Activated CD4-positive, CD25-positive, alpha-beta regulatory T cell (primary cell): ENCODE data around the gene BRD9.
"Not testable (repeated sequence)": the region's sequence is repeated elsewhere in the genome, so short reads cannot be mapped to it uniquely, and the experiment has no call there.

Experiments
- DNase-seq, 4 experiments: peaks; one replicate each; lab custom pipeline; 2025; lab: John Stamatoyannopoulos, UW

BRD9 gene

DNA sequence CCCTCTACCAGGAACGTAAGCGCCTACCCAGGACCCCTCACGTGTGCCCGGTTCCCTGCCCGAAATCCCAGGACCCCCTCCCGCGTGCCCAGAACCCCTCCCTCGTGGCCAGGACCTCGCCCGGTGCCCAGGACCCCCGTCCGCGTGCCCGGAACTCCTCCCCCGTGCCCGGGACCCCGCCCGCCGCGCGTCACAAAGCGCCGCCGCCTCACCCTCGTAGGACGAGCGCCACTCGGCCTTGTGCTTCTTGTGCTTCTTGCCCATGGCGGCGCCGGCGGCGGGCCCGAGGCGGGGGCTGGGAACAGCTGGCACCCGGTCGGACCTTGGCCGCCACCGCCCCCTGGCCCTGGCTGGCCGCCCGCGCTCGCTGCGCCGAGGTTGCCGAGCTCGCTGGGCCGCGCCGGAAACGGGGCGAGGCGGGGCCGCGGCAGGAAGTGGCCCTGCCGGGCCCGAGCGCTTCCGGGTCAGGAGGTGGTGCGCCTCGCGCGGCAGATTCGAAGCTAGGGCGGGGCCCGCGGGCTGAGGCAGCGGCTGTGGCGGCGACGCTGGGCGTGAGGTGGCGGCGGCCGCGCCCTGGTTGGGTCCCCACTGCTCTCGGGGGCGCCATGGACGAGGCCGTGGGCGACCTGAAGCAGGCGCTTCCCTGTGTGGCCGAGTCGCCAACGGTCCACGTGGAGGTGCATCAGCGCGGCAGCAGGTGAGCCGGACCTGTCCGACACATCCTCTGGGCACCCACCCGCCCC is at the start of gene BRD9, which contains the start of gene TRIP13:
TSS of gene BRD9 (minus strand) at position 408 of the 743 bp plus-strand sequence. CDS start at position 264, 144 bp downstream.
TSS of gene TRIP13 (plus strand) at position 491 of the 743 bp plus-strand sequence. CDS start at position 606, 115 bp downstream.
- DNase-seq = peak; percentile 68 to 80 (median 74)

DNA sequence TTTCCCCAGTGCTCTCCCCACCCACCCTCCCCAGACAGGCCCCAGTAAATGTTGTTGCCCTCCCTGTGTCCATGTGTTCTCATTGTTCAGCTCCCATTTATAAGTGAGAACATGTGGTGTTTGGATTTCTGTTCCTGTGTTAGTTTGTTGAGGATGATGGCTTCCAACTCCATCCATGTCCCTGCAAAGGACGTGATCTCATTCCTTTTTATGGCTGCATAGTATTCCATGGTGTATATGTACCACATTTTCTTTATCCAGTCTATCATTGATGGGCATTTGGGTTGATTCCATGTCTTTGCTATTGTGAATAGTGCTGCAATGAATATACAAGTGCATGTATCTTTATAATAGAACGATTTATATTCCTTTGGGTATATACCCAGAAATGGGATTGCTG is 48.1 kb upstream of the BRD9 start:
- not testable (repeated sequence) for DNase-seq

DNA sequence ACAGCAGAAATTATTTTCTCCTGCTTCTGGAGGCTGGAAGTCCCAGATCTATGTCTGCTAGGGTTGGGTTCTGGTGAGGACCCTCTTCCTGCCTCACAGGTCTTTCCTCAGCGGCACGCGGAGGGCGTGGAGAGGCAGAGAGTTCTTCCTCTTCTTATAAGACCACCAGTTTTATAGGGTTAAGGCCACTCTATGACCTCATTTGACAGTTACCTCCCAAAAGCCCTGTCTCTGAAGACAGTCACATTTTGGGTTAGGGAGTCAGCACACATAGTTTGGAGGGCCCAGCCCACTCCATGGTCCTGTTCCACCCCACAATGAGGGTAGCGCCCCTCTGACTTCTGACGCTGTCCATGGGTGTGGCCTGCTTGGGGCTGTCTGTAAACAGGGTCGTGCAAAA is 46.8 kb upstream of the BRD9 start:
- no peak for DNase-seq

DNA sequence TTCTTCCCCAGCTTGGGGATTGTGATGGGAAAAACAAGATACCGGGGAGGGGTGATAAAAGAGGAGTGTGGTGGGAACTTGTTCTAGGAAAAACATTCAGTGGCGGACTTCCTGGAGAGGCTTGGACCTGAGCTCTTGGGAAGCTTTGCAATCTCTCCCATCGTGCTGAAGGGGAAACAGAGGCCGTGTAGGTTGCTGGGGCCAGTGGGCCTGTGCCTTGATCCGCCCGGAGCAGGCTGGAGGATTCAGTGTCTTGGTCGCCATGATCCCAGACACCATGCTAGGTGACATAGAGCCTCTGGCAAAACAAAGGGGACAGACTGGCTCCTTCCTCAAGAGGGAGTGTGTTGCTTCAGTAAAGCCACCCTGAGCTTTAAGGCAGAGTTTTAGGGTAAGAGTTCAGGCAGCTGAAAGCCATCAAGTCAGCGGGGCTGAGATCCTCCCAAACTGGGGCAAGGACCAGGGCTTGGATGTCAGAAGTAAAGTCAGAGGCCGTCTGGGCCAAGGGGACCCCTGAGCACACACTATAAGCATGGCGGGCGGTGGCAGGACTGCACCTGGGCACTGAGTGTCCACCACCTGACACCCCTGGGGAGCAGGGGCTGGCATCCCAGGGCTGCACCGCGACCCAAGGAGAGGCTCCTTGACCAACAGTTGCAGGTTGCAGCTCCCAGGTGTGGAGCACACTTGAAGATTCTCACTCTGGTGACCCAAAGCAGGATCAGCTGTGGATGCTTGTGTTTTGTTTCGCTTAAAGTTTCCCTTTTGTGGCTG is 44.7 kb upstream of the BRD9 start:
- no peak for DNase-seq

DNA sequence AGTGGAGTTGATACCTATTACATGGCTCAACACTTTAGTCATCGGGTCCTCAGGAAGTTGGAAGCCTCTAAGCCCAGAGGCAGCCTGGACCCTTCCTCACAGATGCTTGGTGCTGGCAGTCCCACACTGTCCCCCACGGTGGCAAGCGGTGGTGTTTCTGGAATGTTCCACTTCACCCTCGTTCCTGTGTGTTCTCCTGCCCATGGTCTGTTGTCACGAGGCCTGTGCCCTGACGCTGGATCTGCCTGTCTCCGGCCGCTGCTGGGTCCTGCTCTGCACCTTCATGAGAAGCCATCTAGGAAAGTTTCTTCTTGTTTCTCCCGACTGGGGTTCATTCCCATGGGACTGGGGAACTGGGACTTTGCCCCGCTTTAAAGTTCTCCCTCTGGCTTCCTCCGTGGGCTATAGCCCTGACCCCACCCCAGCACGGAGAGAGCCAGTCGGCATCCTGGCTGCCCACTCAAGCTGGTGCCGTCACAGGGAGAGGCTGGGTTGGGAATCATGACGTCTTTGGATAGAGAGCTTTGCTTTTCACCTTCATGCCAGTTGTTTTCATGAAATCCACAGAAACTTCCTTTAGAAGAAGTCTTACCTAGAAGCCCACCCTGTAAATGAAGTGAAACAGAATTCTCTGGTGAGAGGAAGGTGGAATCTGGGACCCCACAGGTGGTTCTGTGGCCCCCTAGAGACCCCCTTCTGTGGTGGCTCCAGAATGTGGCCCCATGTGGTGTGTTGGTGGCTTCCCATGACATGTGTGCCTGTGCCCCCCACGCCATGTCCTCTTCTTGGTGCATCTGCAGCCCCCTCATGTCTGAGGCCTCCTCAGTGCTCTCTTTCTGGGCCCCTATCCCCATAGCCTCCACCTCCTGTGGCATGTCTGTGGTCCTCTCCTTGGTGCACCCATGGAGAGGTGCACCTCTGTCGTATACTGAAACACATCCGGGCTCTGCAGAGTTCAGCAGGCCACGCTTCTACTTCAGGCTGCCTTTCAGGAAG is 43.8 kb upstream of the BRD9 start:
- DNase-seq = no peak

DNA sequence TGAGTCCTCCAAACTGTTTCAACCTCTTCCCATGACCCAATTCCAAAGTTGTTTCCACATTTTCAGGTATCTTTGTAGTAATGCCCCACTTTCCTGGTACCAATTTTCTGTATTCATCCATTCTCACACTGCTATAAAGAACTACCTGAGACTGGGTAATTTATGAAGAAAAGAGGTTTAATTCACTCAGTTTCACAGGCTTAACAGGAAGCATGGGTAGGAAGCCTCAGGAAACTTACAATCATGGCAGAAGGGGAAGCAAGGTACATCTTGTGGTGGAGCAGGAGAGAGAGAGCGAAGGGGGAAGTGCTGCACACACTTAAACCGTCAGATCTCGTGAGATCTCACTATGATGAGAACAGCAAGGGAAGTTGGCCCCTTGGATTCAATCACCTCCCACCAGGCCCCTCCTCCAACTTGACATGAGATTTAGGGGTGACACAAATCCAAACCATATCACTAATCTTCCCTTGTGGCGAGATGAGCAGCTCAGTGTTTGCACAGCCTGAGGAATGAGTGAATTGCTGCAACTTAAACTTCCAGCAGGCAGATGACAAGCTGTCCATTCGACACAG is 43.0 kb upstream of the BRD9 start:
- no peak for DNase-seq

DNA sequence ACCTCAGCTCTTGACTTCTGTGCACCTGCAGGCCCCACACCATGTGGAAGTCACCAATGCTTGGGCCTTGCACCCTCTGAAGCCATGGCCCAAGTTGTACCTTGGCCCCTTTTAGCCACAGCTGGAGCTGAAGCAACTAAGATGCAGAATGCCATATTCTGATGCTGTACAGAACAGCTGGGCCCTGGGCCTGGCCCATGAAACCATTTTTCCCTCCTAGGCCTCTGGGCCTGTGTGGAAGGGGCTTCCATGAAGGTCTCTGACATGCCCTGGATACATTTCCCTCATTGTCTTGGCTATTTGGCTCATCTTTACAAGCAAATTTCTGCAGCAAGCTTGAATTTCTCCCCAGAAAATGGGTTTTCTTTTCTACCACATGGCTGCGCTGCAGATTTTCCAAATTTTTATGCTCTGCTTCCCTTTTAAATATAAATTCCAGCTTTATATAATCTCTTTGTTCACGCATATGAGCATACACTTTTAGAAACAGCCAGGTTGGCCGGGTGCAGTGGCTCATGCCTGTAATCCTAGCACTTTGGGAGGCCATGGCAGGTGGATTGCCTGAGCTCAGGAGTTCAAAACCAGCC is 41.9 kb upstream of the BRD9 start:
- DNase-seq = not testable (repeated sequence)

DNA sequence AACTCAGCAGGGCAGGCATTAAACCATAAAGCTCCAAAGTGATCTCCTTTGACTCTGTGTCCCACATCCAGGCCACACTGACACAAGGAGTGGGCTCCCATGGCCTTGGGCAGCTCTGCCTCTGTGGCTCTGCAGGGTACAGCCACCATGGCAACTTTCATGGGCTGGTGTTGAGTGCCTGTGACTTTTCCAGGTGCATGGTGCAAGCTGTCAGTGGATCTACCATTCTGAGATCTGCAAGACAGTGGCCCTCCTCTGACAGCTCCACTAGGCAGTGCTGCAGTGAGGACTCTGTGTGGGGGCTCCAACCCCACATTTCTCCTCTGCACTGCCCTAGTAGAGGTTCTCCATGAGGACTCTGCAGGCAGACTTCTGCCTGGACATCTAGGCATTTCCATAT is 41.4 kb upstream of the BRD9 start:
- DNase-seq = not testable (repeated sequence)

DNA sequence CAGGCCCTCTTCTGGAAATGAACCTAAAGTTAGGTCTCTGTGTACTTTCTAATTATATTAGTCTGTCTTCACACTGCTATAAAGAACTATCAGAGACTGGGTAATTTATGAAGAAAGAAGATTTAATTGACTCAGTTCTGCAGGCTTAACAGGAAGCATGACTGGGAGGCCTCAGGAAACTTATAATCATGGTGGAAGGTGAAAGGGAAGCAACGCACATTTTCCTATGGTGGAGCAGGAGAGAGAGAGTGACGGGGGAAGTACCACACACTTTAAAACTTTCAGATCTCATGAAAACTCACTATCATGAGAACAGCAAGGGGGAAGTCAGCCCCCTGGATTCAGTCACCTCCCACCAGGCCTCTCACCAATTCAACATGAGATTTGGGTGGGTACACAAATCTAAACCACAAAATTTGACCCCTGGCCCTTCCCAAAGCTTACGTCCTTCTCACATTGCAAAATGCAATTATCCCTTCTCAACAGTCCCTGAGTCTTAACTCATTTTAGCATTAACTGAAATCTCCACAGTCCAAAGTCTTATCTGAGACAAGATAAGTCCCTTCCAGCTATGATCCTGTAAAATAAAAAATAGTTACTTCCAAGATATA is 40.8 kb upstream of the BRD9 start:
- DNase-seq = no peak

DNA sequence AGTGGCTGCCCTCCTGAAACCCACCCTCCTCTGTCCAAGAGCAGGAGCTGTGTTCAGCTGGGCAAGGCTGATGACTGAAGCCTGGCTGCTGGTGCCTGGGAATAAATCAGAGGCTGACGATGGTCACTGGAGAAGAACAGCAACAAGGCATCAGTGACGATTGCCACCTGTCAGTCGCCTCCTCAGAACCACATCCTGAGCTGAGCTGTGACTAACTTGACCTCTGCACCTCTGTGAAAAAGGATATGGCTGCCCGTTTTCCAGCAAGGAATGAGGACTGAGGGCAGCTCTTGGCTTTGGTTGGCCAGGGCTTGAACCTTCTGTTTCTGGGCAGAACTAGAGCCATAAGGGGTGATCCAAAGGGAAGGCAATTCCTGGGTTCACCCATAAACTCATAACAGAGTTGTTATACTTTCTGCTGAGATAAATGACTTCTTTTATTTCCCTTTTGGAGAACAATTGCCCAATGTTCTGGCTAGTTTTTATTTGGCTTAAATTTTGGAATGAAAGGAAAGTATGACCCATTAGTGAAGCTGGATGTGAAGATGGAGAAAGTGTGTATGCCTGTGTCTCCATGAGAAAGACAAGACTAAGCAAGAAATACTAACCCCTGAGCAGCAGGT is 40.1 kb upstream of the BRD9 start:
- no peak for DNase-seq

DNA sequence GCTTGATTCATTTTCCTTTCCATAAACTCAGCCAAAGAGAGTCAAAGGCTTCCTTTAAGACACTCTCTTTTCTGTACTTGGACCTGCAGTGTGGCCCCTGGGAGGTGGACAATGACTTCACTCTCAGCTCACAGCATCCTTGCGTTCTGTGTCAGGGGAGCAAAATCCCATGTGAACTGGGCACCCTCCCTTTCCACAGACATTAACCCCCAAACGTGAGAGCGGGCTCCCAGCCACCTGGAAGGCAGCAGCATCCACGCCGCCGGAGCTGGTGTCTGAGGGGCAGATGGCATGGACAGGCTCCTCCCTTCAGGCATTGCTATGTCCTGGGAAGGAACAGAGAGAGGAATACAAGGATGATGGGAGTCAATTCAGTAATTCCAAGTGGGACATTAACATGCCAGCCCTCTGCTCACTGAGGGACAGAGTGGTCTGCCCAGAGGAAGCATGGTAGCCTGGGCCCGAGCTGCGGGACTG is 39.6 kb upstream of the BRD9 start:
- no peak for DNase-seq

DNA sequence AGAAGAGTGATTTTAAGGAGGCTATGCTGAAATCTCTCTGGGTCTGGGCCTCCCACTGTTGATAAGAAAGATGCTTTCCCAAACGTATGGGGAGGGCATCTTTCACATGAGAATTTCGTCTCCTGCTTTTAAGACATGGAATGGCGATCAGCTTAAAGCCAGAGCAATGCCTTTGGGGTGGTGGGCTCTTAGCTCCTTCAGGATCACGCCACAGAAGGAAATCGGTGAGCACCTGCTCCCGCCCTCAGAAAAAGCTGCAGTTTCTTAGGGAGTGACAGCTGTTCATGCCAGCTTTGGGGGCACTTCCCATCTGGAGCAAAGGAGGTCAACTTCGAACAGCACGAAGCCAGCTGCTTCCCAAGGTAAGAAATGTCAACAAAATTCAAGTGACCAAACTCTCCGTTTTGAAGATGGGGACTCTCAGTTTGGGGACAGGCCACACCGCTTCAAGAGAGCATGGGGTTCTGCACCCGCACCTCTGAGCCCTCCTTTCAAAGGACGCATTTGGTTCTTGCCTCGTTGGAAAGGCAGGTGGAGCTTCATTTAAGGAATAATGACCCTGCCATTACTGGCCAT is 39.1 kb upstream of the BRD9 start:
- DNase-seq = no peak

DNA sequence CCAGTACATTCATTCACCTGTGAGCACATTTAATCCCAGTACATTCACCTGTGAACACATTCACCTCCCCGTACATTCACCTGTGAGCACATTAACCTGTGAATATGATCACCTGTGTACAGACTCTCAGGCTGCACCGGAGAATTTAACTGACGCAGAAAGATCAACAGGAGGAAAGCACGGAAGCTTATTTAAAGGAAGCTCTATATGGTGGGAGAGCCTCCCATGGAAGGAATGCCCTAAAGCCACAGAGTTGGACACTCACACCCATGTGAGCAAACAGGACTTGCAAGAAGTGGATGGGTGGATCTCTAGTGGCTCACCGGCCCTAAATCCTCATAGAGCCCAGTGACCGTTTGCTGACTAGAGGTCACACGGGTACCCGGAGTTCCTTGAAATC is 38.3 kb upstream of the BRD9 start:
- no peak for DNase-seq

DNA sequence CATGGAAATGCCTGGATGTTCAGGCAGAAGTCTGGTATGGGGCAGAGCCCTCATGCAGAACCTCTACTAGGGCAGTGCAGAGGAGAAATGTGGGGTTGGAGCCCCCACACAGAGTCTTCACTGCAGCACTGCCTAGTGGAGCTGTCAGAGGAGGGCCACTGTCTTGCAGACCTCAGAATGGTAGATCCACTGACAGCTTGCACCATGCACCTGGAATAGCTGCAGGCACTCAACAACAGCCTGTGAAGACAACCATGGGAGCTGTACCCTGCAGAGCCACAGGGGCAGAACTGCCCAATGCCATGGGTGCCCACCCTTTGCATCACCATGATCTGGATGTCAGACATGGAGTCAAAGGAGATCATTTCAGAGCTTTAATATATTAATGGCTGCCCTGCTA is 37.0 kb upstream of the BRD9 start:
- DNase-seq = no peak

DNA sequence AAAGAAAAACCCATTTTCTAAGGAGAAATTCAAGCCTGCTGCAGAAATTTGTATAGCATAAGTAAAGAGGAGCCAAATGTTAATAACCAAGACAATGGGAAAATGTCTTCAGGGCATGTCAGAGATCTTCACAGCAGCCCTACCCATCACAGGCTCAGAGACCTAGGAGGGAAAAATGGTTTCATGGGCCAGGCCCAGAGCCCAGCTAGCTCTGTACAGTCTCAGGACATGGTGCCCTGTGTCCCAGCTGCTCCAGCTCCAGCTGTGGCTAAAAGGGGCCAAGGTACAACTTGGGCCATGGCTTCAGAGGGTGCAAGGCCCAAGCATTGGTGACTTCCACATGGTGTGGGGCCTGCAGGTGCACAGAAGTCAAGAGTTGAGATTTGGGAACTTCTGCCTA is 36.6 kb upstream of the BRD9 start:
- DNase-seq = not testable (repeated sequence)

DNA sequence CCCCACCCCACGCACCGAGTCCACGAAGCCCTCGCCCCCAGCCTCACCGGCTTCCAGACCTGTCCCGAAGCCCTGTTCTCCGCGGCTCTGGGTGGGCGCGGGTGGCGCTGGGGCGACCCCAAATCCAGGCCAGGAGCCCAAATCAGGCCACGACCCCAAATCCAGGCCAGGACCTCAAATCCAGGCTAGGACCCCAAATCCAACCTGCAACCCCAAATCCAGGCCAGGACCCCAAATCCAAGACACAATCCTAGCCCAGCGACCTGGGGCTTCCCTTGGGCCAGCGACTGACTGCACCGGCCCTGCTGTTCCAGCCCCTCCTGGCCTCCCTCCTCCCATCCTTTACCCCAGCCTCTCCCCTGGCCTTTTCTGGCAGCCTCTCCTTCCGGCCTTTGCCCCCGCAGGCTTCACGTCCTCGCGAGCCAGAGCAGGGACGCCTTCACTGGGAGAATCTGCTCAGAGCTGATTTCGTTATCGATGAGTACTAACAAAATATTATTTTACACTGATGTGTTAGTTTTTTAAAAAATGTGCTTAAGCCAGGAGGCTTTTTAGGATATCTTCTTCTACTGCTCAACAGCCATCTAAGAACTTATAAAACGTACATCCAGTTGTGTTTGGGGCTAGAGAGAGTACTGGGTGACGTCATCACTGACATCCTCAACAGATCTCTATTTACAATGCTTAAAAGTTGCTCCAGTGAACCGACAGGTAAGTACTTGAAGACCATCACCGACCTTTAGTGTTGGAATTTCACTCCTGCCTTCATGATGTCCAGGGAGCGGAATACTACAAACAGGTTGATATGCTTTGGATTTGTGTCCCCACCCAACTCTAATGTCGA is 34.8 kb upstream of the BRD9 start:
- no peak for DNase-seq

DNA sequence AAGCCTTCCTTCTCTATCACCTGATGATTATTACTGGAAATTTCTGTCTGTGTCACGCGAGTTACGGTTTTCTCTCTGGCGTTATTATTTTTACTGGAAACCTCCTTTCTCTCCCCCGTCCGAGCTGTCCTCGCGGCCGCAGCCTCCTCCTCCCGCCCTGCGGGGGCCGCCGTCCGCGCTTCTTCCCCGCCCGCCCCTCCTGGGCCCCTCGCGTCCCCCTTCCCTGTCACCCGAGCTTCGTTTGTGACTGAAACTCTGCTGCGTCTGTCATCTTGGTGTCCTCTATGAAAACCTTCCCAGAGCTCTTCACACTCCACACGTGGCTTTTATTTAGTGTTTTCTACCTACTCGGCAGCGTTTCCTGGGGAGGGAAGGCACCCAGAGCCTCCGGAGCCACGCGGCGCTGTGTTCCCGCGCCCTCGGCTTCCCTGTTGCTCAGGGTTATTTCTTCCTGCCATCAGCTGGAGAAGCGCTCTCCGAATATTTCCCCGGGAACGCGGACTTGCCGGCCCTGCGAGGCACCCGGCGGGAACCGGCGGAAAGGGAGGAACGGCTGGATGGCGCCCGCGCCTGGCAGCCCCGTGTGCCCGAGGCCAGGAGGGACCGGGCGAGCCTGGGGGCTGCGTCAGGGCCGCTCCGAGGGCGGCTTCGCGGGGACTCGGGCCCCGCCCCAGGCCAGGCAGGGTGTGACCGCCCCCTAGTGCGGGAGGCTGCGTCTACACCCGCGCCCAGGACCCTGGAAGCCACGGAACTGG is 34.0 kb upstream of the BRD9 start:
- no peak for DNase-seq

DNA sequence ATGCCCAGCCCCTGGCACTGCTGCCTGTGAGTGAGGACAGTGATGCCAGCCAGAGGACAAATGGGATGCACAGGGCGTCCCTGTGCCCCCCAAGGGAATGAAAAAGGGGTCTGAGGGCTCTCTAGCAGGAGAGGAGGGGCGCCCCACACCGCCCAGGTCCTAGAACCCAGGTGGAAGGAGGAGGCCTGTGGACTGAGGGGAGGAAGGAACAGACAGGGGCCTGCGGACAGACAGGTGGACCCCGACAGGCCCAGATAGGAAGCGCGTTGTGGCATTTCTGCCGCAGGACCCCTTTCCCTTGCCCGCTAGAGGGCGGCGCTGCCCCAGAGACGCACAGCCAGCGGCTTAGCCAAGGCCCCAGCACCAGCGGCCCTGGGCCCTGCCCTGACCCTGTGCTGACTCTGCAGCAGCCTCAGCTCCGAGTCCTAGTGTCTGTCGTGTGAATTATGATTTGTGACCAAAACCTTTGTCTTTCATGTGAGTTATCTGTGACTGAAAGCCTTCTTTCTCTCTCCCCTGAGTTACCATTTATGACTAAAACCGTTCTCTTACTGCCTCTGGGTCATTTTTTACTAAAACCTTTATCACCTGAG is 30.8 kb upstream of the BRD9 start:
- DNase-seq = peak; percentile 32 to 57 (median 33)
